HG02763 (cell line): ENCODE results near the gene SCAMP4.
A peak's percentile ranks its signal among the peaks of the same experiment; 100 is the strongest.
"Not testable (repeated sequence)": the region's sequence is repeated elsewhere in the genome, so short reads cannot be mapped to it uniquely, and the experiment has no call there.

Source experiments
- ATAC-seq: cut with Tn5 transposase; IDR thresholded peaks from one replicate; pipeline ENCODE4 v1.9.1; 2021; ENCODE audit warnings: mild to moderate bottlenecking, moderate library complexity; ENCODE audit not compliant: unreplicated experiment

SCAMP4 gene

DNA sequence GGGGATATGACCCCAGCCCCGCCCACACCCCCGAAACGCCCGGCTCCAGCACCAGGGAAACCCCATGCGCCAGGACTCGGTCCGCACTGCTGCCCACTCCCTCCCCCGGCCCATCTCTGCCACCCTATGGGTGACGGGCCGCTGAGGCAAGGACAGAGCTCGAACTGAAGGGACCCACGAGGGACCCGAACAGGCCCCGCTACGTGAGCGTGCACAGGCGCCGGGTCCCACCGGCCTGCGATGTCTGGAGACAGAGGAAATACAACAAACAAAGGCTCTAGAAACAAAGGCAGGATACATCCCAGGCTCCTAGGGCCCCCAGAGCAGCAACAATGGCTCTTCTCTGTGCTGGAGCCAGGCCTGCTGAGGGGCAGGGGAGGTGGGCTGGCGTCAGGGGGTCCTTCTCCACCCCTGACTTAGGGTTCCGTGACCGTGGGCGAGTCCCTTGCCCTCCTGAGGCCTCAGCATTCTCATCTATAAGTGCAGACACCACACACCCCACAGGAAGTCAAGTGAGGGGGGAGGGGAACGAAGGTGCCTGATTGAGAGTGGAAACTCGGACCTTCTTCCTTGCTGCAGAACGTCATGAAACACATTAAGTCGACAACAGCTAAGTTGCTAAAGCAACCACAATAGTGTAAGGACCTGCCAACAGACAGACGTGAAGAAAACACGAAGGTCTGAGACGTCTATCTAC lies 23.0 kb upstream of the SCAMP4 start:
- ATAC-seq, result no peak

DNA sequence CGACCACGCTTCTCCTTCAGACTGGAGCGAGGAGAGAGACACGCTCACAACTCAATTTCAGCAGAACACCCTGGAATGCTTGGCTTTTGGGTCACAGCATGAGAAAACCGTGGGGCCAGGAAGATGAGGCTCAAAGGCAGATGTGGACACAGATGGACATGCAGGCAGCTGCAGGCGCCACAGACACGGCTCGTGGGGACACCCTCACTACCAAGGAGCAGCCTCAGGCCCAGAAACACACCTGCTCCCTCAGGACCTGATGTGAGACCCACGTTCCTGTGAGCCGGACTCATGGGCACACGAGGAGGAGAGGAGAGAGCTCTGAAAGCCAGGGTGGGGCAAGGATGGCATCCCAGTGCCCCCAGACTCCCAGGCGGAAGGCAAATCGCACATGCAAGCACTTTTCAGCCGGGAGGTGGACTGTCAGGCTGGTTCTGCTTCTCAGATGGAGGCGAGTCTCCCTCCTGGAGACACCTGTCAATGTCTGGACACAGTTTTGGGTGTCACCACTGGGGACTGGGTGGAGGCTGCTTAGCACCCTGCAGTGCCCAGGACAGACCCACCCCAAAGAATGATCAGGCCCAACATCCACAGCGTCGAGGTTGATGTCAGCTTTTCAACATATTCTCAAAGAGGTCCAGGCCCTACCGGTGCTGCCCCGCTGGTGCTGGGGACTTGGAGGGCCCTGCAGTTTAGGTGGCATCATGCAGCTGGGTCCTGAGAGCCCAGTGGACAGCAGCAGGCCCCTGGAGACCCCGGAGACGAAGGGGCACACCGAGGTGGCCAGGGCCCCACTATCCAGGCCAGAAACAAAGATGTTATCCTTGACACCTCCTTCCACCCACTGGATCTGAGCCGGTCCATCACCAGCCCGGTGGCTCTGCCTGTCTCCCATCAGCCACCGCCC lies 22.2 kb upstream of the SCAMP4 start:
- no peak for ATAC-seq

DNA sequence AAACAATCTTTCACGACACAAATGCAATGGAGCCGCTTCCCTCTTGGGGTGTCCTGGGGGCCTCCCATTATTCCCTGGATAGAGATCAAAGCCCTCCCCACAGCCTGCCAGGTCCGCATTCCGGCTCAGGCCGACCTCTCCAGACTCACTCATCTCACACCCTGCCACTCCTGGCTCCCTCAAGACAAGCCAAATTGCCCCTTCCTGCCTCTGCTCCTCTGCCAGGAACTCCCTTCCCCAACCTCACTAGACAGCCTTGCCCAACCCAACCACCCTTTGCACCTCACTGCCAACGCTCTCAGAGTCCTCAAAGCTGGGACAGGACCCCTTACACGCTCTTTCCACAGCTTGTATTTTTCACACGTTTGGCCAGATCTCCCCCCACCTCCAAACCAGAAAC lies 21.4 kb upstream of the SCAMP4 start:
- no peak for ATAC-seq

DNA sequence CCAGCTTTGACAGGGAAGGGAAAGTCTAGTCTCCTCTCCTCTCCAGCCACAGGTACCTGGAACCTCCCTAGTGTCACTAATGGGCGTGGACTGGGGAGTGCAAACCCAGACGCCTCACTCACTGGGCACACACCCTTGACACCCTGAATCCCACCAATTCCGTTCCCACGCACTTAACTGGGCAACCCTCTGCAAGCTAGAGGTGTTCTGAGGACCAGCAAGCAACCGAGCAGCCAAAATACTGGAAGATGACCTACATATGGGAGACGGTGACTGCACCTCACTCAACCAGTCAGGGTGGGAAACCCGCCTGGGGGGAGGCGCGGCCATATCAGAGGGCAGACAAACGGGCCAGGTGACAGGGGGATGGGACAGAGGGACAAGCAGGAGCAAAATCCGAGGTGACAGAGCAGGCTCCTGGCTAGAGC lies 20.9 kb upstream of the SCAMP4 start:
- no peak for ATAC-seq

DNA sequence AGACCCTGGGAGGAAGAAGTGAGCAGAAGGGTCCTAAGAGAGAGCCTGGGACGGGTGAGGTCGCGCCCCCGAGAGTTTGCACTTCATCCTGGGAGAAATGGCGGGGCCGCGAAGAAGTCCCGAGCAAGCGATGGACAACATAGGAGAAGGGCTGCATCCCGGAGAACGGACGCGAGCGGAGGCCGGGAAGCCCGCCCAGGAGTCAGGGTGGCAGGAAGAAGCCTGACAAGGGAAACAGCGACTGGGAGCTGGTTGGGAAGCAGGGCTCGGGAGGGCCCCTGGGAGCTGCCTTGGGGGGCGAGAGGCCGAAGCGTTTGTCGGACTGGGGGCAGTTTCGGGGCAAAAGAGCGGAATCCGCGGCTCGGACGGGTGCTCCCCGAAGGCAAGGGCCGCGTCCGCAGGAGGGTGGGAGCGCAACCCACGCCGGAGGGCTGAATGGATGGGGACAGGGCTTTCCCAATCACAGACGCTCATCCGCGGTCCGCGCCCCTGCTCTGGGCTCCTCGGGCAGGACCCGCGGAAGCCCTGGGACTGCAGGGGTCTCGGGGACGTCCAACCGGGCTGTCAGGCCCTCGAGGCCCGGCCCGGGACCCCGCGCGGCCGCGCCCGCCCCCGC lies 20.4 kb upstream of the SCAMP4 start:
- ATAC-seq, result no peak

DNA sequence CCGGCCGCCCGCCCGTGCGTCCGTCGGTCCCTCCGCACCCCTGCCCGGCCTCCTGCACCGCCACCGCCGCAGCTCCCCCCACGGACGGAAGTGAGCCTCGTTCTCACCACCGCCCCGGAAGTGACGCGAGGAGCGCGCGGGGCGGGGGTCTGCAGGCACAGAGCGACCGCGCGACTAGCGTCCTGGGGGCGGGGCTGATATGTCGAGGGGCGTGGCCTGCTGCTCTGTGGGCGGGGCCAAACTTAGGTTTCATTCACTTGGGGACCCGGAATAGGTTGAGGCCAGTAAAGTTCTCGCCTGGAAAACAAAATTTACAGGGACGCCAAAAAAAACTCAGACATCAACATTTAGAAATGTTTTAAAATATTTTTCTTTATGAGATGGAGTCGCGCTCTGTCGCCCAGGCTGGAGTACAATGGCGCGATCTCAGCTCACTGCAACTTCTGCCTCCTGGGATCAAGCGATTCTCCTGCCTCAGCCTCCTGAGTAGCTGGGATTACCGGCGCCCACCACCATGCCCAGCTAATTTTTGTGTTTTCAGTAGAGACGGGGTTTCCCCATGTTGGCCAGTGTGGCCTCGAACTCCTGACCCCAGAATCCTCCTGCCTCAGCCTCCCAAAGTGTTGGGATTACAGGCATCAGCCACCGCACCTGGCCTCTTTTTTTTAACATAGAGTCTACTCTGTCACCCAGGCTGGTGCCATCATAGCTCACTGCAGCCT lies 19.6 kb upstream of the SCAMP4 start, which contains the start of gene ABHD17A:
TSS of gene ABHD17A (minus strand) at position 99 of the 722 bp plus-strand sequence. CDS start 3,930 bp downstream, outside the sequence.
- ATAC-seq, result peak; percentile 79

DNA sequence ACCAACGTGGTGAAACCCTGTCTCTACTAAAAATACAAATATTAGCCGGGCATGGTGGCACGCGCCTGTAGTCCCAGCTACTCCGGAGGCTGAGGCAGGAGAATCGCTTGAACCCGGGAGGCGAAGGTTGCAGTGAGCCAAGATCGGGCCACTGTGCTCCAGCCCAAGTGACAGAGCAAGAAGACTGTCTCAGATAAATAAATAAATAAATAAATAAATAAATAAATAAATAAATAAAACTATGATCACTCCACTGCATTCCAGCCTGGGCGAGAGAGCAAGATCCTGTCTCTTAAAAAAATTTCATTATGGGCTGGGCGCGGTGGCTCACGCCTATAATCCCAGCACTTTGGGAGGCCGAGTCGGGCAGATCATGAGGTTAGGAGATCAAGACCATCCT lies 18.8 kb upstream of the SCAMP4 start:
- not testable (repeated sequence) for ATAC-seq

DNA sequence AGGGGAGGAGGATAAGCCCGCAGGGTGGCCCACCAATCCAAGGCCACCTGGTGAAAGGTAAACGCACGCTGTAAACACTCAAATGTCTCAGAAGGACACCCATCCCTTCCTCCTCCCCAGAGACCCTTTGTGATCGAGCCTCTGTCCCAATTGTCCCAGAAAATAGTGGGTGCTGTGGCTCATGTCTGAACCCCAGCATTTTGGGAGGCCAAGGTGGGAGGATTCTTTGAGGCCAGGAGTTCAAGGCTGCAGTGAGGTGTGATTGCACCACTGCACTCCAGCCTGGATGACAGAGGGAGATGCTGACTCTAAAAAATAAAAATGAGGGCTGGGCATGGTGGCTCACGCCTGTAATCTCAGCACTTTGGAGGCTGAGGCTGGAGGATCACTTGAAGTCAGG lies 16.8 kb upstream of the SCAMP4 start:
- ATAC-seq, result no peak

DNA sequence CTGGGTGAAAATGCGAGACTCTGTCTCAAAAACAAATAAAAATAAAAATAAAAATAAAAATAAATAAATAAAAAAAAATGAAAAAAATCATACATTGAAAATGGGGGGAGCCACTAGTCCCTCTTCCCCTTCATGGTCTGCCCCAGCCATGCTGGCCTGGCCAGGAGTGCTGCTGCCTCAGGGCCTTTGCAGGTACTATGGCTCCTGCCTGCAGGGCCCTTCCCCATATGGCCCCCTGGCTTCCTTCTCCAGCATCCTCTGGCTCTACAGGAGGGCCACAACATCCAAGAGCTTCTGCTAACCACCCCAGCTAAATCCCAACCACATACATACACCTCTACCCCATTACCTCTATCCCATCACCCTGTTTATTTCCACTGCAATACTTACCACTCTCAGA lies 15.3 kb upstream of the SCAMP4 start:
- no peak for ATAC-seq

DNA sequence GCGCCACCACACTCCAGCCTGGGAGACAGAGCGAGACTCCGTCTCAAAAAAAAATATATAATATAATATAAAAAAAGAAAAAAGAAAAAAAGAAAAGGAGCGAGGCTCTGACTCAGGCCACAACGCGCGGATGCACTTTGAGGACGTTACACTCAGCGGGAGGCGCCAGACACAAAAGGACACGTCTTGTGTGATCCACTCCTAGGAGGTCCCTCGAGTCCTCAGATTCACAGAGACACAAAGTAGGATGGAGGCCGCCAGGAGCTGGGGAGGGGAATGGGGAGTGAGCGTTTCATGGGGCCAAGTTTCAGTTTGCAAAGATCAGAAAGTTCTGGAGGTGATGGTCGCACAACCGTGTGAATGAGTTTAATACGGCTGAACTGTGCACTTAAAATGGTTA lies 11.4 kb upstream of the SCAMP4 start:
- no peak for ATAC-seq

DNA sequence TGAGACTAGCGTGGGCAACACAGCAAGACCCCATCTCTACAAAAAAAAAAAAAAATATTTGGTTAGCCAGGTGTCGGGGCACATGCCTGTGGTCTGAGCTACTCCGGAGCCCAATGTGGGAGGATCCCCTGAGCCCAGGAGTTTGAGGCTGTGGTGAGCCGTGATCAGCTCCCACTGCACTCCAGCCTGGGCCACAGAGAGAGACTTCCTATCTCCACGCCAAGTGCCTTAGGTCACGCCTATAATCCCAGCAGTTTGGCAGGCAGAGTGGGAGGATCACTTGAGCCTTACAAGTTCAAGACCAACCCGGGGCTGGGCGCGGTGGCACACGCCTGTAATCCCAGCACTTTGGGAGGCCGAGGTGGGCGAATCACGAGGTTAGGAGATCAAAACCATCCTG lies 8.7 kb upstream of the SCAMP4 start:
- no peak for ATAC-seq

DNA sequence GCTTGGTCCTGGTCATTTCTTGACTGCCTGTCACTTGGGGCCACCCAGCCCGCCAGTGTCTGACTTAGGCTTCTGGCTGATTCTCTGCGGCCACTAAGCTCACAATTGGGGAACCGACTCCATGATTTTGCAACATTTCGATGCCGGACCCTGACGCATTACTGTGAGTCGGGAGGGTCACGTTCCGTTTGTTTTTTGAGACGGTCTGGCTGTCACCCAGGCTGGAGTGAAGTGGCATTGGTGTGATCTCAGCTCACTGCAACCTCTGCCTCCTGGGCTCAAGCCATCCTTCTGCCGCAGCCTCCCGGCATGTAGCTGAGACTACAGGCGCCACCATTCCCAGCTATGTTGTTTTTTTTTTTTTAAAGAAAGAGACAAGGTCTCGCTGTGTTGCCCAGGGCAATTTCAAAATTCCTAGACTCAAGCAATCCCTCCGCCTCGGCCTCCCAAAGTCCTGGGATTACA lies 3.2 kb upstream of the SCAMP4 start:
- no peak for ATAC-seq

DNA sequence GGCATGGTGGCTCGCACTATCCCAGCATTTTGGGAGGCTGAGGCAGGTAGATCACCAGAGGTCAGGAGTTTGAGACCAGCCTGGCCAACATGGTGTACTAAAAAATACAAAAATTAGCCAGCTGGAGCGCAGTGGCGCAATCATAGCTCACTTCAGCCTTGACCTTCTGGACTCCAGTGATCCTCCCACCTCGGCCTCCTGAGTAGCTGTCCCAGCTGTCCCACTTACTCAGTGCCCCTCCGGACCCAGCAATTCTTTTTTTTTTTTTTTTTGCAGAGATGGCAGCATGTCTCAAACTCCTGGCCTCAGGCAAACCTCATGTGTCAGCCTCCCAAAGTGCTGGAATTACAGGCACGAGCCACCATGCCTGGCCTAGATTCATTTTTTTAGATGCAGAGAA lies 2.3 kb upstream of the SCAMP4 start:
- no peak for ATAC-seq

DNA sequence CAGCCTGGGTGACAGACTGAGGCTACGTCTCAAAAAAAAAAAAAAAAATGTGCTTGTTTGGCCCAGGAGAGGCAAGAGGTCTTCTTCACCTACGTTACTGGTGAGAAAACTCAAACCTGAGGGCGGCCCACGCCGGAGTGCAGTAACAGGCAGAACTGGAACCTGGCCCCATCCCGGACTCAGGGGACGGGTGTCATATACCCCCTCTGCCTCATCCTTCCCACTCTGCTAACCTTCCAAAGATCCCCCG lies 414 bp upstream of the SCAMP4 start:
- no peak for ATAC-seq

DNA sequence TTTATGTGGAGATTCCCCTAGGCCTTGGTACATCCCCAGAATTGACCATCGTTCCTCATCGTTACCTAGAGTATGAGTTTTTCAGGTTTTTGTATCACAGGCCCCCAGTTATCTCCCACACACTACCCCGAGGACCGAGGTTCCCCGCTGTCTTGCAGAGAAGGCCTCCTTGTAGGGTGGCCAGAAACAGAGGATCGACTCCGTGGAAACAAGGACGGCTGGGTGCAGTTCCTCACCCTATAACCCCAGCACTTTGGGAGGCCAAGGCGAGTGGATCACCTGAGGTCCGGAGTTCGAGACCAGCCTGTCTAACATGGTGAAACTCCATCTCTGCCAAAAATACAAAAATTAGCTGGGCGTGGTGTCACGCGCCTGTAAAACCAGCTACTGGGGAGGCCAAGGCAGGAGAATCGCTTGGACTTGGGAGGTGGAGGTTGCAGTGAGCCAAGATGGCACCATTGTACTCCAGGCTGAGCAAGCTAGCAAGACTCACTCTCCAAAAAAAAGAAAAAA lies 720 bp downstream of the SCAMP4 start:
- ATAC-seq, result no peak

DNA sequence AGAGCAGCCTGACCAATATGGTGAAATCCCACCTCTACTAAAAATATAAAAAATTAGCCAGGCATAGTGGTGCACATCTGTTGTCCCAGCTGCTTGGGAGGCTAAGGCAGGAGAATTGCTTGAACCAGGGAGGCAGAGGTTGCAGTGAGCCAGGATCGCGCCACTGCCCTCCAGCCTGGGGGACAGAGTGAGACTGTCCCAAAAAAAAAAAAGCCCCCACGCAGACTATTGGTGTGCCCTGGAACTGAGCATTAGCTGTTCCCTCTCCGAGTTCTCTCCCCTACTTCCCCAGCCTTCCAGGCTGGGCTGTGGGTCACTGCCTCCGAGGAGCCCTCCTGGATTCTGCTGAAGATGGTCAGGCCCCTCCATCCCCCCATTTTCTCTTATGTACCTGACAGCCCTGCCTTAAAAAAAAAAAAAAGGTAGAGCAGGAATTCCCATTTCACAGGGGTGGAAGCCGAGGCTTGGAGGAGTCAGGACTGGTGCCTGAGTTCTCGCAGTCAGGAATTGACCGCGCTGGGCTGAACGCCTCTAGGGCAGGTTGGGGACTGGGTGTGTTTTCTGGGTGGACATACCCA lies 1.9 kb downstream of the SCAMP4 start:
- no peak for ATAC-seq

DNA sequence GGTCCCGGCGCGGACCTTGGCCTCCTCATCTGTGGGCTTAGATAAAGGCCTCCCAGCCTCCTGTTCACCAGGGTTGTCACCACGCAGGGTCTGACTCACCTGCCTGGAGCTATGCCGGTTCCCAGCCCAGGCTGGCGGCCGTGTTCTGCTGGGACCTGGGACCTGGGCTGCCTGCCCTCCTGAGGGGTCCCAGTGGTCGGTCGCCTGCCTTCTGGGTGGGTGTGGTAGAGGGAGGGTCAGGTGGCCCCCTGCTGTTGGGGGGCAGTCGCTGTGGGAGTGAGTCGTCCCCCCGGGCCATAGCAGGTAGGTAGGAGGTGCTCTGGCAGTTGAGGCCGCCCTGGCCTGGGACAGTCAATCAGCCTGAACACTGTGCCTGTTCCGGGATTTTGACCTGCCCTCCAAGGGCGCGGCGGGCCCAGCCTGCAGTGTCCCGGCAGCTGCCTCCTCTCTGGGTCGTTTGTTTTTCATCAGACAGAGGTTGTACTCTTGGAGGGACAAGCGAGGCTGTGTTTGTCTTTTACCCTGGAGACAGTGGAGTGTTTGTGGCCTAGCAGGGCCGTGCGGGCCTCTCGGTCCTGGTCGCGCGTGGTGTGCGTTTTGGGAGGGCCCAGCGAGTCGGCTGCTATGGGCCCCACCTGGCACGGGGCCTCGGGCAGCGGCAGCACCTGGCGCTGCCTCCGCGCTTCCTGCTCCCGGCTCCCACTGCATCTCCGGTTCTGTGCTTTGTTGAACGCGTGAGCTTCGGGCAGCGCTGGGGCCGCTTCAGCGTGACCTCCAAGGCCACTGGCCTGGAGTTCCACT lies 2.6 kb downstream of the SCAMP4 start:
- ATAC-seq, result no peak

DNA sequence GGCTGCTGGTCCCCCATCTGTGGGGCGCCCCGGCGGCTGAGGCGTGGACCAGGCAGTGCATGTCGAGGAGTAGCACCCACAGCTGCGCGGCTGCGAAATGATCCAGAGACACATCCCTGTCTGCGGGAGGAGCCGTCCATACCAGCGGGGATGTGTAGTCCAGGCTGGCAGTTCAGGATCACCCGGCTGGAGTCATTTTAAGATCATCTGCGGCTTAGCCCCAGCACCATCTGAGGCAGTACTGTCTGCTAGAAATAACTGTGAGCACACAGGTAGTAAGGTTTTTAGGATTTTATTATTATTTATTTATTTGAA lies 3.1 kb downstream of the SCAMP4 start:
- no peak for ATAC-seq

DNA sequence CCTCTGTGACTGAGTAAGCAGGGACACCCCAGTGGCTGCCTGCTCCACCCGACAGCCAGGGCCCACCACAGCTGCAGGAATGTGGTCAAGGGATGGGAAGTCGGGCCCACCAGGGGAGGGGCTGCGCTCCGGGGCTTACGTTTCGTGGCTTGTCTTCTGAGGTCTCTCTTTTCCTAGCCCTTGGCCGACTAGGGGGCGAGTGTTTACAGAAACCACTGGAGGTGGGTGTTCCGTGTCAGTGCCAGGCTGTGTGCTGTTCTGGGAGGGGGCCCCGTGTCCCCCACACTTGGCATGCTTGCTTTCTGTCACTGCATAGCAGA lies 4.5 kb downstream of the SCAMP4 start:
- ATAC-seq, result no peak

DNA sequence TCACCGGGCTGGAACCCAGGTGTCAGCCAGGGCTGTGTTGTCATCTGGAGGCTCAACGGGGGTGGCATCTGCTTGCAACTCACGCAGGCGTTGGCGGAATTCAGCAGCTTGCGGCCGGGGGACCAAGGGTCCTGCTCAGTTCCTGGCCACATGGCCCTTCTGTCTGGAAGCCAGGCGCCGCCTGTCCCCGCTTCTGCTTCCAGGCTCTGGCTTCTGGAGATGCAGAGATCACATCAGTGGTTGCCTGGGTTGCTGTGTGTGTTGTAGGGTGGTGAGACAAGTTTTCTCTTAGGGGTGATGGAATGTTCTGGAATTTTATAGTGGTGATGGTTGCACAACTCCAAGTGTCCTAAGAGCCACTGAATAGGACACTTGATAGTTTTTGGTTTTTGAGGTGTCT lies 5.0 kb downstream of the SCAMP4 start:
- no peak for ATAC-seq
